Neural cell (in vitro differentiated cells): Measurements from ENCODE around the gene GRAMD4.

Experiments
- CTCF ChIP-seq: fragments of 450-650 bp; IDR thresholded peaks from 2 replicates; pipeline ENCODE4 v1.5.1; 2014; ENCODE audit warnings: antibody characterized with exemption, mild to moderate bottlenecking, moderate library complexity; ENCODE audit not compliant: poor library complexity, severe bottlenecking
- EP300 ChIP-seq: fragments of 450-650 bp; conservative IDR thresholded peaks from 2 replicates; pipeline ENCODE4 v1.6.1; 2014; ENCODE audit warnings: antibody characterized with exemption, mild to moderate bottlenecking, moderate library complexity; ENCODE audit not compliant: poor library complexity, severe bottlenecking
- EZH2 ChIP-seq: fragments of 200-600, 300-800 bp; shearing (Covaris generic), sonication (generic); IDR thresholded peaks from 2 replicates; pipeline ENCODE4 v1.6.1; 2014; ENCODE audit warnings: antibody characterized with exemption, low read length, borderline replicate concordance, mild to moderate bottlenecking; ENCODE audit not compliant: insufficient read depth, poor library complexity, severe bottlenecking
- MXI1 ChIP-seq: fragments of 450-650 bp; conservative IDR thresholded peaks from 2 replicates; pipeline ENCODE4 v1.6.1; 2014; ENCODE audit warnings: antibody characterized with exemption, mild to moderate bottlenecking; ENCODE audit not compliant: poor library complexity, severe bottlenecking

GRCh38 chr22:46617986-46618647 lies 2.1 kb upstream of the GRAMD4 start:
- no peak for TF ChIP-seq CTCF
- TF ChIP-seq EP300: no peak
- no peak for TF ChIP-seq MXI1
- no peak for TF ChIP-seq EZH2
